Endodermal cell (in vitro differentiated cells): ENCODE data around the gene EPHX1. TPM values are rescaled to one million over a fixed set of nuclear protein-coding genes. Genes with fewer than 3 reads are reported as not detected.
A peak's percentile ranks its signal among the peaks of the same experiment; 100 is the strongest.

Experiments
- DNase-seq: peaks from one replicate; pipeline ENCODE4 v3.0.0-alpha.2; 2017
- H3K27ac ChIP-seq: 2 replicates; pipeline ENCODE4 v1.5.1; 2013; ENCODE audit warnings: mild to moderate bottlenecking, low read depth, low read length, moderate library complexity
- H3K27me3 ChIP-seq: 2 replicates; pipeline ENCODE4 v1.6.1; 2013; ENCODE audit warnings: mild to moderate bottlenecking, low read length, moderate library complexity; ENCODE audit not compliant: insufficient read depth, control insufficient read depth, poor library complexity, severe bottlenecking
- H3K36me3 ChIP-seq: 2 replicates; pipeline ENCODE4 v1.7.0; 2013; ENCODE audit warnings: mild to moderate bottlenecking, low read length, moderate library complexity; ENCODE audit not compliant: control insufficient read depth, insufficient read depth
- H3K4me1 ChIP-seq: one replicate; pipeline ENCODE4 v1.7.0; 2013; ENCODE audit warnings: low read length; ENCODE audit not compliant: control insufficient read depth, insufficient read depth
- H3K4me3 ChIP-seq: 2 replicates; pipeline ENCODE4 v1.5.1; 2013; ENCODE audit warnings: mild to moderate bottlenecking, low read length, moderate library complexity
- H3K9ac ChIP-seq: 2 replicates; pipeline ENCODE4 v1.6.1; 2013; ENCODE audit warnings: mild to moderate bottlenecking, low read length, moderate library complexity; ENCODE audit not compliant: poor library complexity, severe bottlenecking; ENCODE audit errors: extremely low read depth
- H3K9me3 ChIP-seq: 2 replicates; pipeline ENCODE4 v1.6.1; 2013; ENCODE audit warnings: mild to moderate bottlenecking, low read length, moderate library complexity; ENCODE audit not compliant: control insufficient read depth
- H3K27ac Mint-ChIP-seq: 2 replicates; pipeline ENCODE4 v1.8.0; 2020; ENCODE audit warnings: mixed read lengths
- H3K27me3 Mint-ChIP-seq: 2 replicates; pipeline ENCODE4 v1.8.0; 2021; ENCODE audit warnings: mild to moderate bottlenecking, mixed read lengths; ENCODE audit not compliant: insufficient read depth
- H3K36me3 Mint-ChIP-seq: 2 replicates; pipeline ENCODE4 v1.8.0; 2020; ENCODE audit warnings: low read depth, mixed read lengths
- H3K4me1 Mint-ChIP-seq: 2 replicates; pipeline ENCODE4 v1.8.0; 2020; ENCODE audit warnings: mixed read lengths
- H3K4me3 Mint-ChIP-seq: 2 replicates; pipeline ENCODE4 v1.8.0; 2020; ENCODE audit warnings: mild to moderate bottlenecking, moderate library complexity, mixed read lengths
- H3K9me3 Mint-ChIP-seq: 2 replicates; pipeline ENCODE4 v1.8.0; 2020; ENCODE audit warnings: mild to moderate bottlenecking, mixed read lengths
- CTCF ChIP-seq: fragments of 200-600 bp; sonication (generic); conservative IDR thresholded peaks from 2 replicates; pipeline ENCODE4 v1.5.0; 2021; ENCODE audit warnings: antibody characterized with exemption, mild to moderate bottlenecking
- WGBS, 2 experiments: methylation state at CpG; one replicate each; pipeline versions ENCODE4 v1.1.5 to v1.1.7; 2013; ENCODE audit warnings: missing lambda C conversion rate in 2 of 2, mixed read lengths in 1 of 2; ENCODE audit not compliant: insufficient coverage in 1 of 2, insufficient read length in 1 of 2; 5-methylcytosine and 5-hydroxymethylcytosine counted together
- total RNA-seq, 2 donors: library from RNA; stranded (reverse); fragmentation: NEBNext Ultra II Directional in 1 of 2; extraction: Animal tissue kit (Norgen Biotek cat#: 25700) in 1 of 2; gene quantifications; 2 replicates in 1 of 2; 3 replicates in 1 of 2; pipeline ENCODE4 v1.2.1, GENCODE V29; 2021

EPHX1 gene
- total RNA-seq, 2 donors from 2014 or later = 49.2 to 84.1 TPM

GRCh38 chr1:225877580-225877979, 67.7 kb downstream of the EPHX1 start:
- H3K4me1 ChIP-seq = peaks cover 27% of the 10 kb centered on the region
- no peaks in the 10 kb centered on the region for H3K9me3 Mint-ChIP-seq
- WGBS, 2 experiments = 64 to 81% methylated on average over 7 to 10 of the region's 10 CpGs
- peak; percentile 84 for TF ChIP-seq CTCF
- no peak overlapping the region for H3K9ac ChIP-seq
- no peaks in the 10 kb centered on the region for H3K9me3 ChIP-seq
- peaks cover 48% of the 10 kb centered on the region for H3K4me1 Mint-ChIP-seq
- no peaks in the 10 kb centered on the region for H3K27me3 Mint-ChIP-seq
- peaks cover 45% of the 10 kb centered on the region for H3K36me3 Mint-ChIP-seq
- H3K4me3 Mint-ChIP-seq = no peak overlapping the region
- H3K27ac ChIP-seq = no peak overlapping the region
- no peaks in the 10 kb centered on the region for H3K27me3 ChIP-seq
- peak; percentile 90 for DNase-seq
- peak overlapping the region; percentile 53 for H3K27ac Mint-ChIP-seq
- H3K4me3 ChIP-seq = no peak overlapping the region
- peaks cover 68% of the 10 kb centered on the region for H3K36me3 ChIP-seq

GRCh38 chr1:225878282-225878681, 68.4 kb downstream of the EPHX1 start:
- 66 to 83% methylated on average over 3 to 4 of the region's 4 CpGs for WGBS, 2 experiments
- H3K9me3 ChIP-seq = no peaks in the 10 kb centered on the region
- TF ChIP-seq CTCF = no peak
- H3K27me3 Mint-ChIP-seq = no peaks in the 10 kb centered on the region
- H3K27ac ChIP-seq = no peak overlapping the region
- peak overlapping the region; percentile 45 for H3K27ac Mint-ChIP-seq
- peak overlapping the region; percentile 90 for H3K4me3 ChIP-seq
- H3K27me3 ChIP-seq = no peaks in the 10 kb centered on the region
- peaks cover 61% of the 10 kb centered on the region for H3K36me3 ChIP-seq
- no peak for DNase-seq
- H3K4me1 Mint-ChIP-seq = peaks cover 48% of the 10 kb centered on the region
- H3K9me3 Mint-ChIP-seq = no peaks in the 10 kb centered on the region
- H3K36me3 Mint-ChIP-seq = peaks cover 40% of the 10 kb centered on the region
- H3K9ac ChIP-seq = no peak overlapping the region
- peaks cover 27% of the 10 kb centered on the region for H3K4me1 ChIP-seq
- H3K4me3 Mint-ChIP-seq = peak overlapping the region; percentile 11

- Histone ChIP-seq H3K9ac (peak overlapping the region; percentile 94), H3K27me3 (no peaks in the 10 kb centered on the region), H3K4me1 (peaks cover 27% of the 10 kb centered on the region), H3K36me3 (peaks cover 48% of the 10 kb centered on the region), H3K9me3 (no peaks in the 10 kb centered on the region), H3K4me3 (peak overlapping the region; percentile 90), H3K27ac (no peak overlapping the region)
- H3K27ac Mint-ChIP-seq = peak overlapping the region; percentile 98
- peaks cover 53% of the 10 kb centered on the region for H3K4me1 Mint-ChIP-seq
- peaks cover 26% of the 10 kb centered on the region for H3K36me3 Mint-ChIP-seq
- TF ChIP-seq CTCF = no peak
- H3K9me3 Mint-ChIP-seq = no peaks in the 10 kb centered on the region
- 78 to 80% methylated on average over 3 to 7 of the region's 8 CpGs for WGBS, 2 experiments
- peak overlapping the region; percentile 87 for H3K4me3 Mint-ChIP-seq
- H3K27me3 Mint-ChIP-seq = no peaks in the 10 kb centered on the region
- no peak for DNase-seq
These were observed 69.7 kb downstream of the EPHX1 start for GRCh38 chr1:225879521-225880221.
